ENCODE results near the gene SHISAL1.
"Not testable (repeated sequence)": the region's sequence is repeated elsewhere in the genome, so short reads cannot be mapped to it uniquely, and the experiment has no call there.

The SHISAL1 gene

DNA sequence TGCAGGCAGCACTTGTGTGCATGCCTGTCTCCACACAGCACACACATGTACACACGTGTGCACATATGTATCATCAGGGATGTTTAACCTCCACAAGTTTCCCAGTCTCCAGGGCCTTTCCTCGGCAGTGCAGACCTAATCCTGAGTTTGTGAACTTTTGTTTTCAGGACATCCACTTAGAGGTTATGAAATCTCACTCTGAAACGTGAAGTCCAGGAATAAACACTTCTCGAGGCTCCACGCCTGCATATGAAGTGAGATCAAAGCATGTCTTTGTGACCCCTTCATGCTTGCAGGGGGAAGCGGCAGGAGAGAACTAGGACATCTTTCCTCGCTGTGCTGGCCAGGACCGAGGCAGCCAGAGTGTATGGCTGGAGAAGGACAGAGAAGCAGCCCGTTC, 3.1 kb downstream of the SHISAL1 start:
- H3K4me3 ChIP-seq (ENCODE audit: low read depth, low read length): no peak overlapping the region
- no peak for DNase-seq (ENCODE audit: low read depth)

DNA sequence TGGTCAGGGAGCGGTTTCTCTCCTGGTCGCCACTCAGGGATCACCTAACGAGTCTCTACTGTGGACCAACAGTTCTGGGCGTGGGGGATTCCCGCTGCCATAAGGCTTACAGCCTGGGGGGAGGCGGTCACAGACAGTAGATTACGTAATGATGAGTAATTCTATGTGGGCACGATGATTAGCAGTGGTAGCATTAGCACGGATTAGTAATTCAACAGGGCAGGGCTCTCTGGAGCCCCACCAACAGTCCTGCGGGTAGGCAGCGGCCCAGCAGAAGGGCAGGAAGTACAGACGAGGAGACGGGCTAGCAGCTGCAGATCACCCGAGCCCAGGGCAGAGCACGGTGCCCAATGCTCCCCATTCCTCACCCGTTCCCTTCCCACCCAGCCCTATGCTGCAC, 3.6 kb downstream of the SHISAL1 start:
- peak; percentile 83 for DNase-seq (ENCODE audit: low read depth)
- H3K4me3 ChIP-seq (ENCODE audit: low read depth, low read length): no peak overlapping the region

- DNase-seq (ENCODE audit: low read depth): no peak
- H3K4me3 ChIP-seq (ENCODE audit: low read depth, low read length): no peak overlapping the region
Measured at GRCh38 chr22:44307509-44308169, 5.1 kb downstream of the SHISAL1 start.

DNA sequence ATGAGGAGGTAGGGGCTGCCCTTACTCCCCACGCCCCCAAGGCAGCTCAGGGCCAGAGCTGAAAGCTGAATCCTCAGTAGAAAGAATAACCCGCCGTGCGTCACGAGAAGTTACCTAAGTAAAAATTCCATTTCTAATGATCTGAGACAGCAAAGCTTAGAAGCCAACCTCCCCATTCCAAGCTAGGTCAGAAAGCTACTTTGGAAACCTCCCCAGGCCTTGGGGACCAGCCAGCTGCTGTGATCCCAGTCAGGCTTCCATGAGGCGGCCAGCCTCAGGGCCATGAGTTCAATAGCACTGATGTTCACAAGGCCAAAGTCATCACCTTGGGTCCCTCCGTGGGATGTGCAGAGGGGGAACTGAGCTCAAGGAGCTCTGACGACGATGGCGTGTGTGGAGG, 6.9 kb downstream of the SHISAL1 start:
- DNase-seq (ENCODE audit: low read depth): no peak

GRCh38 chr22:44305455-44305854, 7.3 kb downstream of the SHISAL1 start:
- no peak for DNase-seq (ENCODE audit: low read depth)
- no peak overlapping the region for H3K4me3 ChIP-seq (ENCODE audit: low read depth, low read length)

More for the DNA sequence above, 6.9 kb downstream of the SHISAL1 start:
- no peak overlapping the region for H3K4me3 ChIP-seq (ENCODE audit: low read depth, low read length)

- DNase-seq (ENCODE audit: low read depth): no peak
Measured at GRCh38 chr22:44304911-44305310, 7.8 kb downstream of the SHISAL1 start.

GRCh38 chr22:44304354-44304753, 8.4 kb downstream of the SHISAL1 start:
- no peak overlapping the region for H3K4me3 ChIP-seq (ENCODE audit: low read depth, low read length)
- DNase-seq (ENCODE audit: low read depth): no peak

More at GRCh38 chr22:44304911-44305310, 7.8 kb downstream of the SHISAL1 start:
- no peak overlapping the region for H3K4me3 ChIP-seq (ENCODE audit: low read depth, low read length)

DNA sequence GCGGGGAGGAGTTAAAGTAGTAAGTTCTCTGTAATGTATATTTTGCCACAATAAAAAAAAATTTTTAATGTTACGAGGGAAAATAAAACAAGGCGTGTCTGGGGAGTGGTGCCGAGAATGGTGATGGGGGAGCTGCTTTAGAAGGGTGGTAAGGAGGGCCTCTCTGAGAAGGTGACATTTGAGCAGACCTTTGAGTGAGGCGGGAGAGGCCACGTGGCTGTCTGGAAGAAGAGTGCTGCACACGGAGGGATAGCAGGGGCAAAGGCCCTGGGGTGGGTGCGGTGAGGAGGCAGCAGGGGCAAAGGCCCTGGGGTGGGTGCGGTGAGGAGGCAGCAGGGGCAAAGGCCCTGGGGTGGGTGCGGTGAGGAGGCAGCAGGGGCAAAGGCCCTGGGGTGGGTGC, 10.4 kb downstream of the SHISAL1 start:
- not testable (repeated sequence) for H3K4me3 ChIP-seq (ENCODE audit: low read depth, low read length); DNase-seq (ENCODE audit: low read depth)

GRCh38 chr22:44301039-44301438, 11.7 kb downstream of the SHISAL1 start:
- H3K4me3 ChIP-seq (ENCODE audit: low read depth, low read length): no peak overlapping the region
- DNase-seq (ENCODE audit: low read depth): no peak

- H3K4me3 ChIP-seq (ENCODE audit: low read depth, low read length): no peak overlapping the region
- no peak for DNase-seq (ENCODE audit: low read depth)
Measured at GRCh38 chr22:44299124-44299523, 13.6 kb downstream of the SHISAL1 start.

DNA sequence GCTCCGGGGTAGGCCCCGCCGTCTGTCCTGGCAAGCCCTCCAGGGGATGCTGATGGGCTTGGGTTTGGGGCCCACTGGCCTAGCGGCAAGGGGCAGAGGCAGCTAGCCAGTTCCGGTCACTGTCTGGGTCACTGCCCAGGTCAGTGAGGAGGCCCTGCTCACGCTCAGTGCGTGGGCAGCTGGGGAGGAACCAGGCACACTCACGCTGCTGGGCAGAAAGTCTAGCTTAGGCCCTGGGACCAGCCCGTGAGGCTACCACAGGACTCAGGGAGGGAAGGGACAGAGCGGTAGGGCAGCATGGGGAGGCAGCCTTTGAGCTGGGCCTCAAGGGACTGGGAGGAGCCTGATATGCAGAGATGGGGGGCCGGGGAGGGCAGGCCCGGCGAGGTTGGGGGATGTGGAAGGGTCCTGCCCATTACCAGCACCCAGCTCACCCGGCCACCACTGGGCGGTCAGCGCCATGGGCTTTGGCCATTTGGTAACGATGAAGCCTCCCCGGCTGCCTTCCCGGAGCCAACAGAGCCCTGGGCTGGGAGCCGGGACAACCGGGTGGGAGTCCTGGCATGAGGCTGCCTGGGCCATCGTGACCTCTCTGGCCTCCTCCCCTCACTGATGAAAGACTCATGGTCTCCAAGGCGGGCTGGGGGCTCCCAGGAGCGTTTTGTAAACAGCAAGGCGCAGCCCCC, 14.2 kb downstream of the SHISAL1 start:
- no peak for DNase-seq (ENCODE audit: low read depth)
- H3K4me3 ChIP-seq (ENCODE audit: low read depth, low read length): no peak overlapping the region

GRCh38 chr22:44297470-44298061, 15.2 kb downstream of the SHISAL1 start:
- H3K4me3 ChIP-seq (ENCODE audit: low read depth, low read length): no peak overlapping the region
- DNase-seq (ENCODE audit: low read depth): no peak

- no peak overlapping the region for H3K4me3 ChIP-seq (ENCODE audit: low read depth, low read length)
- no peak for DNase-seq (ENCODE audit: low read depth)
Measured at GRCh38 chr22:44295406-44295805, 17.3 kb downstream of the SHISAL1 start.

DNA sequence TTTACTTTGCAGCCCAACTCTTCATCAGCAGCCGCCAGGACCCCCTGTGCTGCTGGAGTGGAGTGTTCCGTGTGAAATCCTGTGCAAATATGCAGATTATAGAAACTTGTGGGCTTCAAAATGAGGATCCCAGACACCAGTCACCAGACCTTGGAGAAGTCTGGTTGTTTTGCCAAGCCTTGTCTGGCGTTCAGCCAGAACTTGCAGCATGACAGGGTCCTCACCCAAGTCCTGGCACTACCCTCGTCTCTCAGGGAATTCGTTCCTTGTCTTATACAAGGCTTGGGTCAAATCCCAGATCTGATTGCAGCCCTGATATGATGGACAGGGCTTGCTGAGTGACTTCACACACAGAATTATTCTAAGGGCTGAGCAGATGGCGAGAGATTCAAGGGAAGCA, 18.9 kb downstream of the SHISAL1 start:
- H3K4me3 ChIP-seq (ENCODE audit: low read depth, low read length): no peak overlapping the region
- DNase-seq (ENCODE audit: low read depth): no peak

GRCh38 chr22:44293034-44293433, 19.7 kb downstream of the SHISAL1 start:
- H3K4me3 ChIP-seq (ENCODE audit: low read depth, low read length): no peak overlapping the region
- no peak for DNase-seq (ENCODE audit: low read depth)

- DNase-seq (ENCODE audit: low read depth): no peak
- no peak overlapping the region for H3K4me3 ChIP-seq (ENCODE audit: low read depth, low read length)
Measured at GRCh38 chr22:44292521-44292920, 20.2 kb downstream of the SHISAL1 start.

DNA sequence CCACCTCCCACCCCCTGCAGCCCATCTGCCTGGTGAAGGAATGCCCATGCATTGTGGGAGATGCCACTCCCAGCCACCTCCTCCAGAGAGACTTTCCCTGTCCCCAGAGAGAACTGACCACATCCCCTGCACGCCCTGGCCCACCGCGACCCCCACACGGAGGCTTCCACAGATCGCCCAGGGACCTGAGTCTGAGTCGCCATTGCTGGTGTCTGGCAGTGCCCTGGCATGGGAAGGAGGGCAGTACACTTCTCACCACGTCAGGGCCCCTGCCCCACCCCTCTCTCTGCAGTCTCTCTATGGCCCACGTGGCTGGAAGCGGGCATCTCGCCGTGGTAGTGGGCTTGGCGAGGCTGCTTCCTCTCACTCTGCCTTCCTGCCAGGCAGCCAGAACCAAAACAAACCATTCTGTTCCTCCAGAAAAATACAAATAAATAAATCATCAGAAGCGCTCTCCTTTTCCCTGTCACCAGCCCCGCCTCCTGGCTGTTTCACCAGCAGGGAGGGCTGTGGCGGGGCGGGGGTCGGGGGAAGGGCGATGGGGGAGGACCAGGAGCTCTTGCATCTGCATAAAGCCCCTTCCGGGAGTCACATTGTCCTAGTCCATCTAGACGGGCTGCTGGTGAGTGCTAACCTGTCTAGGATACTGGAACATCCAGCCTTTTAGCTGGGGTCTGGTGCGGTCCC, 20.9 kb downstream of the SHISAL1 start:
- H3K4me3 ChIP-seq (ENCODE audit: low read depth, low read length): no peak overlapping the region
- DNase-seq (ENCODE audit: low read depth): no peak

- DNase-seq (ENCODE audit: low read depth): no peak
- no peak overlapping the region for H3K4me3 ChIP-seq (ENCODE audit: low read depth, low read length)
Measured at GRCh38 chr22:44291265-44291664, 21.5 kb downstream of the SHISAL1 start.

- no peak overlapping the region for H3K4me3 ChIP-seq (ENCODE audit: low read depth, low read length)
- no peak for DNase-seq (ENCODE audit: low read depth)
Measured at GRCh38 chr22:44289414-44290171, 23.2 kb downstream of the SHISAL1 start.

- DNase-seq (ENCODE audit: low read depth): no peak
- H3K4me3 ChIP-seq (ENCODE audit: low read depth, low read length): no peak overlapping the region
Measured at GRCh38 chr22:44288913-44289312, 23.8 kb downstream of the SHISAL1 start.

All from skeletal muscle cell (primary cell).